H1 (cell line): ENCODE measurements around the gene CDK2. TPM values are rescaled to one million over a fixed set of nuclear protein-coding genes. Genes with fewer than 3 reads are reported as not detected.

ENCODE experiments used
- CTCF ChIA-PET: fragments of 300-600 bp; sonication (Branson Sonifier 250); formaldehyde crosslinking; loops from one replicate; lab custom pipeline; 2021; ENCODE audit not compliant: partially characterized antibody; lab: Charles Lee
- POLR2A ChIA-PET: fragments of 300-600 bp; sonication (Branson Sonifier 250); formaldehyde crosslinking; loops from one replicate; lab custom pipeline; 2021; ENCODE audit warnings: inconsistent platforms; ENCODE audit not compliant: partially characterized antibody; lab: Charles Lee
- DNase-seq, 2 experiments: peaks; one replicate each; pipeline versions ENCODE4 v3.0.0 to v3.0.0-alpha.2; 2010 to 2022; ENCODE audit warnings: low spot score in 2 of 2, low read depth in 1 of 2, mixed read lengths in 1 of 2
- FAIRE-seq: peaks from 2 replicates; lab custom pipeline; 2011; peaks lifted over from hg19 to GRCh38; lab: Jason Lieb, UNC
- H2AFZ ChIP-seq: 2 replicates; pipeline ENCODE4 v1.8.1; 2012; ENCODE audit warnings: low read length, inconsistent platforms
- H2AK5ac ChIP-seq: 2 replicates; pipeline ENCODE4 v1.6.1; 2013; ENCODE audit warnings: low read depth, low read length
- H2BK120ac ChIP-seq: replicated peaks from 2 replicates; pipeline ENCODE3; 2013; ENCODE audit warnings: low read depth, low read length, inconsistent platforms
- H2BK12ac ChIP-seq: 2 replicates; pipeline ENCODE4 v1.6.1; 2013; ENCODE audit warnings: low read depth, low read length
- H2BK15ac ChIP-seq: 2 replicates; pipeline ENCODE4 v1.6.1; 2013; ENCODE audit warnings: low read length
- H2BK20ac ChIP-seq: 2 replicates; pipeline ENCODE4 v1.6.1; 2013; ENCODE audit warnings: low read length
- H2BK5ac ChIP-seq: 2 replicates; pipeline ENCODE4 v1.6.1; 2013; ENCODE audit warnings: low read depth, low read length
- H3K14ac ChIP-seq: 2 replicates; pipeline ENCODE4 v1.6.1; 2013; ENCODE audit warnings: inconsistent platforms; ENCODE audit not compliant: insufficient read length
- H3K18ac ChIP-seq: 2 replicates; pipeline ENCODE4 v1.6.1; 2013; ENCODE audit warnings: low read length; ENCODE audit errors: extremely low read depth
- H3K23ac ChIP-seq: 2 replicates; pipeline ENCODE4 v1.6.1; 2013; ENCODE audit warnings: inconsistent platforms; ENCODE audit not compliant: insufficient read length
- H3K23me2 ChIP-seq: 2 replicates; pipeline ENCODE4 v1.6.1; 2013; ENCODE audit warnings: low read depth, low read length
- H3K27ac ChIP-seq: 2 replicates; pipeline ENCODE4 v1.6.1; 2011; ENCODE audit warnings: low read depth, low read length, inconsistent platforms
- H3K27me3 ChIP-seq, 4 experiments: replicated peaks in 1 of 4; 1 replicate in 1 of 4; 2 replicates in 3 of 4; pipeline versions ENCODE4 v1.6.1 to v1.8.1; 2011 to 2013; ENCODE audit warnings: low read length in 3 of 4, mild to moderate bottlenecking in 3 of 4, inconsistent platforms in 2 of 4, mixed read lengths in 2 of 4, moderate library complexity in 1 of 4; ENCODE audit not compliant: control insufficient read depth in 3 of 4, insufficient read depth in 3 of 4; ENCODE audit errors: extremely low read depth in 1 of 4
- H3K36me3 ChIP-seq, 4 experiments: 2 replicates each; pipeline versions ENCODE4 v1.6.1 to v1.8.1; 2011 to 2013; ENCODE audit warnings: mild to moderate bottlenecking in 4 of 4, low read length in 3 of 4, moderate library complexity in 2 of 4, control low read depth in 1 of 4, inconsistent platforms in 1 of 4; ENCODE audit not compliant: insufficient read depth in 4 of 4, control insufficient read depth in 2 of 4
- H3K4ac ChIP-seq: replicated peaks from 2 replicates; pipeline ENCODE3; 2013; ENCODE audit warnings: low read length, low read depth, mixed read lengths, inconsistent platforms; ENCODE audit not compliant: insufficient read length
- H3K4me1 ChIP-seq, 4 experiments: replicated peaks in 1 of 4; 1 replicate in 1 of 4; 2 replicates in 3 of 4; pipeline versions ENCODE4 v1.6.1 to v1.8.1; 2011 to 2013; ENCODE audit warnings: low read length in 3 of 4, inconsistent platforms in 2 of 4, mixed read lengths in 1 of 4; ENCODE audit not compliant: insufficient read depth in 4 of 4, control insufficient read depth in 3 of 4
- H3K4me2 ChIP-seq, 2 experiments: 2 replicates each; pipeline versions ENCODE4 v1.6.1 to v1.8.1; 2011 to 2013; ENCODE audit warnings: low read depth in 2 of 2, low read length in 2 of 2, control low read depth in 1 of 2, inconsistent platforms in 1 of 2, mild to moderate bottlenecking in 1 of 2; ENCODE audit not compliant: insufficient read depth in 1 of 2
- H3K4me3 ChIP-seq, 4 experiments: fragments of 200-600, 300-600 bp in 1 of 4; sonication (generic), shearing (Covaris generic), sonication (Bioruptor Twin) in 1 of 4; 2 replicates each; pipeline versions ENCODE4 v1.5.1 to v1.8.1; 2011 to 2016; ENCODE audit warnings: low read length in 4 of 4, low read depth in 3 of 4, control low read depth in 2 of 4, inconsistent platforms in 2 of 4, mild to moderate bottlenecking in 2 of 4, mixed read lengths in 1 of 4, moderate library complexity in 1 of 4; ENCODE audit not compliant: insufficient read depth in 2 of 4; ENCODE audit errors: extremely low read depth in 1 of 4
- H3K56ac ChIP-seq: replicated peaks from 2 replicates; pipeline ENCODE3; 2013; ENCODE audit warnings: low read depth, mild to moderate bottlenecking, mixed read lengths, low read length, inconsistent platforms; ENCODE audit not compliant: insufficient read length
- H3K79me1 ChIP-seq: 2 replicates; pipeline ENCODE4 v1.6.1; 2013; ENCODE audit warnings: low read depth, low read length, control low read depth
- H3K79me2 ChIP-seq, 2 experiments: 2 replicates each; pipeline versions ENCODE4 v1.6.1 to v1.8.1; 2012 to 2013; ENCODE audit warnings: low read length in 2 of 2, mild to moderate bottlenecking in 2 of 2, inconsistent platforms in 1 of 2; ENCODE audit not compliant: insufficient read depth in 2 of 2, control insufficient read depth in 1 of 2
- H3K9ac ChIP-seq, 4 experiments: replicated peaks in 1 of 4; 1 replicate in 1 of 4; 2 replicates in 3 of 4; pipeline versions ENCODE4 v1.6.1 to v1.8.1; 2011 to 2013; ENCODE audit warnings: low read depth in 3 of 4, low read length in 3 of 4, control low read depth in 2 of 4, mild to moderate bottlenecking in 2 of 4, moderate library complexity in 2 of 4, inconsistent platforms in 1 of 4; ENCODE audit errors: extremely low read depth in 1 of 4
- H3K9me3 ChIP-seq, 2 experiments: 2 replicates each; pipeline versions ENCODE4 v1.6.1 to v1.8.1; 2012 to 2013; ENCODE audit warnings: mild to moderate bottlenecking in 2 of 2, moderate library complexity in 2 of 2, control low read depth in 1 of 2, inconsistent platforms in 1 of 2, low read depth in 1 of 2, low read length in 1 of 2, mixed read lengths in 1 of 2; ENCODE audit not compliant: insufficient read depth in 2 of 2
- H4K20me1 ChIP-seq, 2 experiments: replicated peaks in 1 of 2; 2 replicates each; pipeline versions ENCODE3 to v1.8.1; 2011 to 2013; ENCODE audit warnings: inconsistent platforms in 2 of 2, low read length in 2 of 2, mild to moderate bottlenecking in 1 of 2; ENCODE audit not compliant: insufficient read depth in 2 of 2, control insufficient read depth in 1 of 2
- H4K5ac ChIP-seq: 2 replicates; pipeline ENCODE4 v1.6.1; 2013; ENCODE audit warnings: low read length, low read depth, mixed read lengths, inconsistent platforms; ENCODE audit not compliant: insufficient read length
- H4K8ac ChIP-seq: 2 replicates; pipeline ENCODE4 v1.8.0; 2013; ENCODE audit warnings: mild to moderate bottlenecking, moderate library complexity, low read length, inconsistent platforms; ENCODE audit not compliant: insufficient read depth; ENCODE audit errors: extremely low read depth
- H4K91ac ChIP-seq: replicated peaks from 2 replicates; pipeline ENCODE3; 2013; ENCODE audit warnings: low read length, mixed read lengths, inconsistent platforms; ENCODE audit not compliant: insufficient read length
- ATF3 ChIP-seq: IDR thresholded peaks from 2 replicates; pipeline ENCODE4 v1.6.1; 2011; ENCODE audit warnings: low read depth, mild to moderate bottlenecking, low read length; ENCODE audit not compliant: insufficient read depth
- CBX8 ChIP-seq: fragments of 300-800, 300-1000 bp; sonication (generic); IDR thresholded peaks from 2 replicates; pipeline ENCODE4 v1.7.1; 2016; ENCODE audit warnings: low read depth, low read length, borderline replicate concordance
- CEBPB ChIP-seq: IDR thresholded peaks from 2 replicates; pipeline ENCODE4 v1.6.1; 2012; ENCODE audit warnings: low read depth, low read length
- CTCF ChIP-seq, 3 experiments: IDR thresholded peaks; 1 replicate in 2 of 3; 2 replicates in 1 of 3; pipeline versions ENCODE4 v1.5.1 to v1.6.1; 2011; ENCODE audit warnings: low read length in 3 of 3, mild to moderate bottlenecking in 3 of 3, inconsistent platforms in 2 of 3, low read depth in 1 of 3, moderate library complexity in 1 of 3; ENCODE audit not compliant: insufficient read depth in 1 of 3; ENCODE audit errors: control extremely low read depth in 1 of 3
- KDM1A ChIP-seq: fragments of 200-600, 300-600 bp; sonication (generic); IDR thresholded peaks from 2 replicates; pipeline ENCODE4 v1.7.1; 2016; ENCODE audit warnings: mild to moderate bottlenecking, low read length, borderline replicate concordance
- KDM5A ChIP-seq: fragments of 200-600 bp; IDR thresholded peaks from 2 replicates; pipeline ENCODE4 v1.7.1; 2012; ENCODE audit warnings: mild to moderate bottlenecking, low read length, inconsistent platforms, mixed read lengths
- SAP30 ChIP-seq: fragments of 300-600 bp; sonication (generic); IDR thresholded peaks from 2 replicates; pipeline ENCODE4 v1.7.1; 2012; ENCODE audit warnings: low read length, moderate library complexity, mild to moderate bottlenecking, inconsistent platforms; ENCODE audit not compliant: insufficient read depth, insufficient replicate concordance
- SP2 ChIP-seq: IDR thresholded peaks from 2 replicates; pipeline ENCODE4 v1.6.1; 2012; ENCODE audit warnings: mild to moderate bottlenecking, low read length, inconsistent platforms
- SUZ12 ChIP-seq: fragments of 200-600 bp; sonication (generic); IDR thresholded peaks from 2 replicates; pipeline ENCODE4 v1.6.1; 2012; ENCODE audit warnings: mild to moderate bottlenecking, inconsistent platforms, low read length, moderate library complexity, mixed read lengths
- YY1 ChIP-seq: IDR thresholded peaks from 2 replicates; pipeline ENCODE4 v1.6.1; 2011; ENCODE audit warnings: low read depth, mild to moderate bottlenecking, low read length
- WGBS, 2 experiments: shearing (Covaris generic) in 1 of 2; methylation state at CpG; one replicate each; pipeline versions ENCODE4 v1.1.6 to v1.1.7; 2013 to 2015; ENCODE audit warnings: low lambda C conversion rate in 2 of 2, mixed read lengths in 2 of 2, inconsistent platforms in 1 of 2, low coverage in 1 of 2, missing lambda C conversion rate in 1 of 2; ENCODE audit not compliant: insufficient replicate concordance in 2 of 2, insufficient coverage in 1 of 2, insufficient read length in 1 of 2; ENCODE audit errors: extremely low coverage in 1 of 2, missing lambda C conversion rate in 1 of 2; 5-methylcytosine and 5-hydroxymethylcytosine counted together
- polyA plus RNA-seq, 7 experiments: library from polyadenylated mRNA; depleted of rRNA in 3 of 7; stranded (reverse) in 5 of 7; unstranded in 2 of 7; fragments of >200 nt in 5 of 7; fragments of 200-250 nt in 2 of 7; gene quantifications; 1 replicate in 5 of 7; 2 replicates in 1 of 7; 4 replicates in 1 of 7; pipeline versions ENCODE4 v1.2.1 to v1.2.3, GENCODE V29; 2011 to 2013; ENCODE audit warnings: missing spikeins in 2 of 7, mixed read lengths in 2 of 7
- total RNA-seq: library from RNA; stranded (reverse); fragmentation: NEBNext Ultra II Directional; extraction: Animal tissue kit (Norgen Biotek cat#: 25700); gene quantifications from 2 replicates; pipeline ENCODE4 v1.2.1, GENCODE V29; 2021

The CDK2 gene
- total and polyA plus RNA-seq, 2 of the 8 experiments (the other 6 are each of a cell fraction or from before 2014, with no cell fraction given): 39.4 to 42.5 TPM

GRCh38 chr12:55942577-55943136 lies 24.0 kb upstream of the CDK2 start:
- Histone ChIP-seq H3K27me3 (no peaks in the 10 kb centered on the region), H4K20me1 (no peaks in the 10 kb centered on the region), H2AFZ (no peak overlapping the region), H3K4me1 (peaks cover 0 to 9% (median 2%) of the 10 kb centered on the region in 4 experiments; a peak in 4 of 7 replicates), H2BK15ac (no peak overlapping the region), H2BK120ac (no peak overlapping the region), H3K79me2 (no peaks in the 10 kb centered on the region), H2BK20ac (no peak overlapping the region), H4K8ac (no peak overlapping the region), H3K23me2 (no peaks in the 10 kb centered on the region; the same call in 1 of the 2 replicates), H3K4me3 (no peak overlapping the region), H3K36me3 (no peaks in the 10 kb centered on the region), H3K18ac (no peak overlapping the region), H3K4ac (no peak overlapping the region), H3K9ac (no peak overlapping the region), H4K91ac (no peak overlapping the region), H3K9me3 (no peaks in the 10 kb centered on the region), H3K4me2 (no peak overlapping the region), H3K14ac (no peak overlapping the region), H4K5ac (no peak overlapping the region), H2AK5ac (no peak overlapping the region), H3K27ac (no peak overlapping the region), H3K56ac (no peak overlapping the region), H2BK5ac (no peak overlapping the region), H2BK12ac (no peak overlapping the region), H3K23ac (no peak overlapping the region), H3K79me1 (no peaks in the 10 kb centered on the region)
- ChIA-PET POLR2A (interaction anchor here (0.9 to 1.7 kb wide), 5 partner anchors 13 to 32 kb away, joined by 3 to 6 read pairs (median 3); partner anchors contain the start of gene PYM1), CTCF (interaction anchor here (0.5 to 7.9 kb wide), 4 partner anchors 9 to 86 kb away, joined by 3 to 71 read pairs (median 5); partner anchors contain the start of genes DGKA and PYM1)
- FAIRE-seq: no peak
- DNase-seq: no peak
- 94% methylated on average over 1 of the region's 1 CpG; no CpG with 5 or more reads in 1 of the 2 experiments for WGBS, 2 experiments
- TF ChIP-seq KDM5A: no peak
- no peak for TF ChIP-seq CEBPB
- TF ChIP-seq SAP30: no peak
- TF ChIP-seq CBX8: no peak
- TF ChIP-seq ATF3: no peak
- no peak for TF ChIP-seq YY1
- no peak for TF ChIP-seq CTCF (IDR thresholded peaks at IDR 0.05; ENCODE audit: control extremely low read depth in 1 of 3, insufficient read depth in 1 of 3, low read depth in 1 of 3, low read length in 3 of 3)
- TF ChIP-seq KDM1A: no peak
- TF ChIP-seq SP2: no peak
- TF ChIP-seq SUZ12: no peak
